GM12878 (cell line): Measurements from ENCODE around the gene RIPOR3. TPM values are rescaled to one million over a fixed set of nuclear protein-coding genes. Genes with fewer than 3 reads are reported as not detected.

ENCODE experiments used
- ATAC-seq: fragments of 200-7000 bp; cut with Tn5 transposase; 3 replicates; pipeline ENCODE4 v1.9.1; 2020; ENCODE audit warnings: mild to moderate bottlenecking, moderate library complexity
- BruUV-seq: library from RNA; stranded (reverse); fragments of 400-500 nt; replicated peaks from 2 replicates; lab custom pipeline; 2021; lab: Mats Ljungman, UMichigan
- CTCF ChIA-PET: fragments of 300-600 bp; sonication (Branson Sonifier 250); formaldehyde crosslinking; extraction: SDS; loops from one replicate; lab custom pipeline; 2021; ENCODE audit warnings: inconsistent platforms; lab: Yijun Ruan, JAX
- POLR2A ChIA-PET: fragments of 350-600 bp; formaldehyde crosslinking; extraction: SDS; loops from one replicate; lab custom pipeline; 2021; ENCODE audit warnings: inconsistent platforms; lab: Charles Lee
- RAD21 ChIA-PET: fragments of 300-600 bp; sonication (Branson Sonifier 250); formaldehyde crosslinking; loops from one replicate; lab custom pipeline; 2023; ENCODE audit warnings: antibody characterized with exemption; ENCODE audit not compliant: unreplicated experiment; lab: Charles Lee
- SMC1A ChIA-PET: fragments of 300-600 bp; sonication (Branson Sonifier 250); formaldehyde crosslinking; loops from one replicate; lab custom pipeline; 2023; ENCODE audit not compliant: unreplicated experiment, uncharacterized antibody; lab: Charles Lee
- DNase-seq: peaks from one replicate; pipeline ENCODE4 v3.0.0-alpha.2; 2011; ENCODE audit warnings: low read depth, low spot score
- FAIRE-seq: peaks from 3 replicates; lab custom pipeline; 2011; peaks lifted over from hg19 to GRCh38; lab: Jason Lieb, UNC
- H2AFZ ChIP-seq: 2 replicates; pipeline ENCODE4 v1.6.0; 2011; ENCODE audit warnings: low read depth, low read length, control low read depth; ENCODE audit not compliant: control insufficient read depth
- H3K27ac ChIP-seq: 2 replicates; pipeline ENCODE4 v1.5.1; 2011; ENCODE audit warnings: control low read depth; ENCODE audit not compliant: control insufficient read depth, insufficient read depth
- H3K27me3 ChIP-seq, 2 experiments: replicated peaks in 1 of 2; 2 replicates each; pipeline versions ENCODE4 v1.6.0 to v1.6.1; 2011; ENCODE audit warnings: low read length in 1 of 2; ENCODE audit not compliant: control insufficient read depth in 2 of 2, insufficient read depth in 2 of 2
- H3K36me3 ChIP-seq, 2 experiments: 2 replicates each; pipeline ENCODE4 v1.5.1; 2011; ENCODE audit warnings: low read length in 1 of 2; ENCODE audit not compliant: control insufficient read depth in 2 of 2, insufficient read depth in 2 of 2
- H3K4me1 ChIP-seq: 2 replicates; pipeline ENCODE4 v1.6.1; 2011; ENCODE audit warnings: mild to moderate bottlenecking, low read length, moderate library complexity, mixed read lengths; ENCODE audit not compliant: control insufficient read depth, insufficient read depth
- H3K4me2 ChIP-seq: 2 replicates; pipeline ENCODE4 v1.6.0; 2011; ENCODE audit warnings: control low read depth; ENCODE audit not compliant: control insufficient read depth, insufficient read depth
- H3K4me3 ChIP-seq: fragments of 200-600 bp; sonication (generic); 2 replicates; pipeline ENCODE4 v1.5.1; 2016
- H3K79me2 ChIP-seq: 2 replicates; pipeline ENCODE4 v1.6.0; 2011; ENCODE audit warnings: low read length; ENCODE audit not compliant: control insufficient read depth, insufficient read depth
- H3K9ac ChIP-seq: 2 replicates; pipeline ENCODE4 v1.8.0; 2011; ENCODE audit warnings: low read length, control low read depth, mixed read lengths; ENCODE audit not compliant: control insufficient read depth, insufficient read depth
- H3K9me3 ChIP-seq: replicated peaks from 3 replicates; pipeline ENCODE4 v1.5.1; 2011; ENCODE audit warnings: mild to moderate bottlenecking, low read length; ENCODE audit not compliant: control insufficient read depth, insufficient read depth
- H4K20me1 ChIP-seq: 2 replicates; pipeline ENCODE4 v1.6.0; 2011; ENCODE audit not compliant: control insufficient read depth, insufficient read depth
- CREM ChIP-seq: IDR thresholded peaks from 2 replicates; pipeline ENCODE4 v1.6.1; 2014; ENCODE audit warnings: antibody characterized with exemption, low read depth
- ETV6 ChIP-seq, 2 experiments: fragments of 450-650 bp in 1 of 2; IDR thresholded peaks in 1 of 2; conservative IDR thresholded peaks in 1 of 2; 2 replicates each; pipeline ENCODE4 v1.6.1; 2014; ENCODE audit warnings: antibody characterized with exemption in 1 of 2, borderline replicate concordance in 1 of 2, low read depth in 1 of 2, mild to moderate bottlenecking in 1 of 2, moderate library complexity in 1 of 2
- NFXL1 ChIP-seq: fragments of 450-650 bp; IDR thresholded peaks from 2 replicates; pipeline ENCODE4 v1.6.1; 2017; ENCODE audit warnings: antibody characterized with exemption, mild to moderate bottlenecking, borderline replicate concordance
- YBX1 ChIP-seq: fragments of 450-650 bp; IDR thresholded peaks from 2 replicates; pipeline ENCODE4 v1.6.1; 2016; ENCODE audit warnings: antibody characterized with exemption
- ZNF24 ChIP-seq: fragments of 450-650 bp; IDR thresholded peaks from 2 replicates; pipeline ENCODE4 v1.6.1; 2017; ENCODE audit warnings: antibody characterized with exemption, mild to moderate bottlenecking
- WGBS: methylation state at CpG from one replicate; pipeline ENCODE4 v1.1.6; 2016; ENCODE audit warnings: low lambda C conversion rate; ENCODE audit not compliant: insufficient replicate concordance, insufficient coverage; ENCODE audit errors: missing lambda C conversion rate; 5-methylcytosine and 5-hydroxymethylcytosine counted together
- in situ Hi-C: fragments of 300-500 bp; cut with MboI; formaldehyde crosslinking; loops from 9 replicates; pipeline ENCODE4 v1.14.3; 2018; ENCODE audit warnings: mixed read lengths
- intact Hi-C: fragments of 100-400 bp; cut with micrococcal nuclease; formaldehyde crosslinking; loops from one replicate; pipeline ENCODE4 v1.14.2; 2022; ENCODE audit not compliant: unreplicated experiment
- polyA plus RNA-seq, 11 experiments: library from polyadenylated mRNA; depleted of rRNA in 4 of 11; unstranded in 6 of 11; stranded (reverse) in 5 of 11; fragments of >200 nt; fragmentation: Nextera tagmentation in 4 of 11; fragmentation: Illumina TruSeq in 1 of 11; extraction: Ambion mirVana in 4 of 11; extraction: Trizol in 1 of 11; gene quantifications; 1 replicate in 1 of 11; 2 replicates in 10 of 11; pipeline versions ENCODE4 v1.2.1 to v1.2.3, GENCODE V29; 2011 to 2016; ENCODE audit warnings: inconsistent platforms in 2 of 11, missing spikeins in 2 of 11, low read depth in 1 of 11
- total RNA-seq, 4 experiments: library from RNA; depleted of rRNA in 3 of 4; stranded (reverse); fragments of >200 nt in 3 of 4; fragmentation: Illumina TruSeq in 1 of 4; extraction: Trizol in 1 of 4; gene quantifications; 2 replicates each; pipeline versions ENCODE4 v1.2.1 to v1.2.3, GENCODE V29; 2013 to 2021
- TF ChIP-seq, protein P1 (sequence below): IDR thresholded peaks from 2 replicates; pipeline ENCODE4 v1.6.1; 2011; ENCODE audit warnings: mild to moderate bottlenecking, low read depth, low read length, moderate library complexity; ENCODE audit not compliant: insufficient replicate concordance

Gene RIPOR3
- total and polyA plus RNA-seq, 10 of the 15 experiments (the other 5 are each of a cell fraction or from before 2014, with no cell fraction given): 0.04 to 0.55 (median 0.12) TPM; not detected in 6

DNA sequence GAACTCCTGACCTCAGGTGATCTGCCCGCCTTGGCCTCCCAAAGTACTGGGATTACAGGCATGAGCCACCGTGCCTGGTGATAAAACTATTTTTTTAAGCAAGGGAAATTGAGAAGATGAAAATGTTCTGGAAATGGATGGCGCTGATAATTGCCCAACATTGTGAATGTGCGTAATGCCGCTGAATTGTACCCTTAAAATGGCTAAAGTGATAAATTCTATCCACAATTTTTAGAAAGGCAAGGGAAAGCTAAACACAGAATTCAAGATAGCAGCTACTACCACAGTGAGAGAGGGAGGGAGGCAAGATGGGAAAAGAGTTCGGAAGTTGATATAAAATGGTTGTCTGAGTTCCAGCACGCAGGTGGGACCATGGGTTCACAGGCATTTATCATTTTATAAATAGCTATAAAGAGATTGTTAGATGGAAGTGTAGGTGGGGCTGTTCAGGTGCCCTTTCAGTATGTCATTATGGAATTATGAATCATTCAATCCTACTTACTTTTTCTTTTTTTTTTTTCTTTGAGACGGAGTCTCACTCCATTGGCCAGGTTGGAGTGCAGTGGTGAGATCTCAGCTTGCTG, 8.3 kb downstream of the RIPOR3 start:
- no peak overlapping the region for H3K9ac ChIP-seq
- ChIA-PET SMC1A (no interaction called here), POLR2A (no interaction called here), RAD21 (no interaction called here), CTCF (interaction anchor here (0.6 kb wide), 2 partner anchors 54 to 1537 kb away, joined by 3 read pairs; no protein-coding TSS in a partner anchor)
- H4K20me1 ChIP-seq: no peaks in the 10 kb centered on the region
- no peak overlapping the region for H2AFZ ChIP-seq
- no peaks in the 10 kb centered on the region for H3K9me3 ChIP-seq
- 69% methylated on average over 8 of the region's 8 CpGs for WGBS
- in situ Hi-C loops: no loop called here
- H3K27ac ChIP-seq: no peak overlapping the region
- no peaks in the 10 kb centered on the region for H3K36me3 ChIP-seq
- H3K79me2 ChIP-seq: no peaks in the 10 kb centered on the region
- FAIRE-seq: no peak
- H3K27me3 ChIP-seq: no peaks in the 10 kb centered on the region
- TF ChIP-seq ETV6 (conservative IDR thresholded peaks at IDR 0.05 in 1 of 2, IDR thresholded peaks at IDR 0.05 in 1 of 2; ENCODE audit: borderline replicate concordance in 1 of 2, low read depth in 1 of 2) (peak in 1 of 2 experiments; percentile 30; a peak in 1 of 4 replicates), YBX1 (no peak), NFXL1 (peak; percentile 76; the same call in 1 of the 2 replicates)
- H3K4me3 ChIP-seq: no peak overlapping the region
- intact Hi-C loops: no loop called here
- no peaks in the 10 kb centered on the region for H3K4me1 ChIP-seq
- ATAC-seq: no peak
- no TSS peak for BruUV-seq
- no peak for DNase-seq
- no peak overlapping the region for H3K4me2 ChIP-seq

DNA sequence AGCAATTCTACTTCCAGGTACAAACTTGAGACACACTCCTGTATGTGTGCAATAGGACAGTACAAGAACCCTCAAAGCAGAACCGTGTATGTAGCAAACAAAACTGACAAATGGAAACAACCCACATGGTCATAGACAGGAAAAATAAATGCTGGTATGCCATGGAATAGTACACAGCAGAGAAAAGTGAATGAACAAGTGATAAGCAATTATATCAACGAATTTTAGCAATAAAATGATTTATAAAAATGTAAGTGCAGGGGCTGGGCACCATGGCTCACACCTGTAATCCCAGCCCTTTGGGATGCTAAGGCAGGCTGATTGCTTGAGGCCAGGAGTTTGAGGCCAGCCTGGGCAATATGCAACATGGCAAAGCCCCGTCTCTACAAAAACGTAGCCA, 9.3 kb downstream of the RIPOR3 start:
- ChIA-PET CTCF (no interaction called here), RAD21 (no interaction called here), SMC1A (no interaction called here), POLR2A (no interaction called here)
- H2AFZ ChIP-seq: no peak overlapping the region
- no peak overlapping the region for H3K27ac ChIP-seq
- no peaks in the 10 kb centered on the region for H3K9me3 ChIP-seq
- no peaks in the 10 kb centered on the region for H3K27me3 ChIP-seq
- no peaks in the 10 kb centered on the region for H3K4me1 ChIP-seq
- no peaks in the 10 kb centered on the region for H4K20me1 ChIP-seq
- DNase-seq (no peak), ATAC-seq (no peak), FAIRE-seq (no peak)
- no peak overlapping the region for H3K9ac ChIP-seq
- intact Hi-C loops (no loop called here), in situ Hi-C loops (no loop called here)
- 23% methylated on average over 4 of the region's 4 CpGs for WGBS
- H3K36me3 ChIP-seq: no peaks in the 10 kb centered on the region
- no peak overlapping the region for H3K4me3 ChIP-seq
- no peaks in the 10 kb centered on the region for H3K79me2 ChIP-seq
- TF ChIP-seq, protein P1, sequence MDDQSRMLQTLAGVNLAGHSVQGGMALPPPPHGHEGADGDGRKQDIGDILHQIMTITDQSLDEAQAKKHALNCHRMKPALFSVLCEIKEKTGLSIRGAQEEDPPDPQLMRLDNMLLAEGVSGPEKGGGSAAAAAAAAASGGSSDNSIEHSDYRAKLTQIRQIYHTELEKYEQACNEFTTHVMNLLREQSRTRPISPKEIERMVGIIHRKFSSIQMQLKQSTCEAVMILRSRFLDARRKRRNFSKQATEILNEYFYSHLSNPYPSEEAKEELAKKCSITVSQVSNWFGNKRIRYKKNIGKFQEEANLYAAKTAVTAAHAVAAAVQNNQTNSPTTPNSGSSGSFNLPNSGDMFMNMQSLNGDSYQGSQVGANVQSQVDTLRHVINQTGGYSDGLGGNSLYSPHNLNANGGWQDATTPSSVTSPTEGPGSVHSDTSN: no peak
- TF ChIP-seq ZNF24 (0 out of 2 replicates have a peak, but pooled peaks have one; percentile 24), CREM (no peak)
- no peak overlapping the region for H3K4me2 ChIP-seq
- BruUV-seq: no TSS peak
